GM13976 (cell line): ENCODE measurements around the gene PTEN.

Experiments used
- DNase-seq: peaks from one replicate; pipeline ENCODE4 v3.0.0; 2012; ENCODE audit warnings: low spot score
- CTCF ChIP-seq: IDR thresholded peaks from 2 replicates; pipeline ENCODE4 v1.5.1; 2012; ENCODE audit warnings: borderline replicate concordance, mild to moderate bottlenecking; ENCODE audit not compliant: insufficient read depth; ENCODE audit errors: extremely low read depth, missing control alignments, control extremely low read depth
- in situ Hi-C: fragments of 300-500 bp; cut with MboI; formaldehyde crosslinking; loops from one replicate; pipeline ENCODE4 v1.12.0; 2022; ENCODE audit warnings: low sequenced_read_pairs, mixed read lengths, inconsistent platforms; ENCODE audit not compliant: unreplicated experiment

Gene PTEN

GRCh38 chr10:87863053-87863943 is at the start of gene PTEN, which contains the start of gene KLLN:
TSS of gene PTEN (plus strand) at chr10:87863625. CDS start at chr10:87864470, 845 bp downstream.
TSS of gene KLLN (minus strand) at chr10:87863533. CDS start at chr10:87862487, 1,046 bp downstream.
- peak; percentile 84 for DNase-seq
- in situ Hi-C loops: loop anchor here (5.0 to 25.0 kb wide), 4 partner anchors 202 to 524 kb away; no protein-coding TSS in a partner anchor
- no peak for TF ChIP-seq CTCF

- in situ Hi-C loops: no loop called here
- no peak for TF ChIP-seq CTCF
- DNase-seq: no peak
Observed at GRCh38 chr10:87816163-87816897, 47.1 kb upstream of the PTEN start.

GRCh38 chr10:87816898-87817608 is 46.4 kb upstream of the PTEN start:
- DNase-seq: no peak
- in situ Hi-C loops: no loop called here
- TF ChIP-seq CTCF: no peak

- in situ Hi-C loops: no loop called here
- DNase-seq: peak; percentile 88
- TF ChIP-seq CTCF: no peak
Observed at GRCh38 chr10:87817609-87818504, 45.6 kb upstream of the PTEN start, which contains the start of gene ATAD1. TSS of gene ATAD1 (minus strand) at chr10:87818226. CDS start at chr10:87814599, 3,627 bp downstream.

- peak; percentile 30 for TF ChIP-seq CTCF
- in situ Hi-C loops: no loop called here
- peak; percentile 60 for DNase-seq
Observed at GRCh38 chr10:87818505-87819288, 44.7 kb upstream of the PTEN start.
